K562 (cell line): ENCODE results near the gene PTGES3L. TPM values are rescaled to one million over a fixed set of nuclear protein-coding genes. Genes with fewer than 3 reads are reported as not detected.

ENCODE experiments used
- ASH1L ChIP-seq: fragments of 450-650 bp; IDR thresholded peaks from 2 replicates; pipeline ENCODE4 v1.6.1; 2018; ENCODE audit warnings: borderline replicate concordance, mild to moderate bottlenecking, low read depth; ENCODE audit not compliant: partially characterized antibody
- CBFA2T3 ChIP-seq: fragments of 450-650 bp; IDR thresholded peaks from 2 replicates; pipeline ENCODE4 v1.6.1; 2017
- ELK3 ChIP-seq: fragments of 450-650 bp; formaldehyde crosslinking; IDR thresholded peaks from 2 replicates; pipeline ENCODE4 v1.4.0; 2020; ENCODE audit warnings: mild to moderate bottlenecking
- GABPA ChIP-seq: fragments of 200-800 bp; sonication (Bioruptor generic); conservative IDR thresholded peaks from 2 replicates; pipeline ENCODE4 v1.6.1; 2016; ENCODE audit warnings: low read depth, missing genetic modification characterization, missing compliant biosample characterization
- KLF1 ChIP-seq: fragments of 450-650 bp; IDR thresholded peaks from 2 replicates; pipeline ENCODE4 v1.6.1; 2016; ENCODE audit warnings: missing genetic modification characterization, missing compliant biosample characterization
- MGA ChIP-seq: fragments of 450-650 bp; IDR thresholded peaks from 2 replicates; pipeline ENCODE4 v1.6.1; 2016; ENCODE audit warnings: mild to moderate bottlenecking, moderate library complexity
- NR4A1 ChIP-seq, 2 experiments: fragments of 250-450 bp in 1 of 2; fragments of 450-650 bp in 1 of 2; sonication (Bioruptor Pico) in 1 of 2; IDR thresholded peaks; 2 replicates each; pipeline versions ENCODE4 v1.4.0 to v1.6.1; 2016 to 2020; ENCODE audit warnings: mild to moderate bottlenecking in 2 of 2, missing compliant biosample characterization in 1 of 2, missing genetic modification characterization in 1 of 2, moderate library complexity in 1 of 2
- RHOXF2B ChIP-seq: fragments of 250-450 bp; sonication (Bioruptor Pico); conservative IDR thresholded peaks from 2 replicates; pipeline ENCODE4 v1.5.1; 2021
- RNF219 ChIP-seq: fragments of 250-450 bp; sonication (Bioruptor Pico); IDR thresholded peaks from 2 replicates; pipeline ENCODE4 v1.5.0; 2022; ENCODE audit warnings: mild to moderate bottlenecking
- SMAD2 ChIP-seq: fragments of 150-350 bp; IDR thresholded peaks from 2 replicates; pipeline ENCODE4 v1.6.1; 2014; ENCODE audit warnings: low read depth, mild to moderate bottlenecking, low read length
- SMARCB1 ChIP-seq: IDR thresholded peaks from 2 replicates; pipeline ENCODE4 v1.6.1; 2011; ENCODE audit warnings: improper control_type of control experiment, low read depth; ENCODE audit not compliant: insufficient read length
- STAG1 ChIP-seq: sonication (generic); formaldehyde crosslinking; IDR thresholded peaks from 2 replicates; pipeline ENCODE4 v1.5.0; 2020; ENCODE audit warnings: missing genetic modification reagents, borderline replicate concordance
- polyA plus RNA-seq, 8 experiments: library from polyadenylated mRNA; depleted of rRNA in 4 of 8; stranded (reverse) in 5 of 8; unstranded in 3 of 8; fragments of >200 nt; fragmentation: Nextera tagmentation in 2 of 8; fragmentation: Illumina TruSeq in 1 of 8; extraction: Ambion mirVana in 2 of 8; extraction: Trizol in 1 of 8; gene quantifications; 2 replicates each; pipeline versions ENCODE4 v1.2.1 to v1.2.3, GENCODE V29; 2011 to 2014; ENCODE audit warnings: inconsistent platforms in 1 of 8, missing spikeins in 1 of 8
- total RNA-seq, 7 experiments: library from RNA; depleted of rRNA in 6 of 7; stranded (reverse); fragments of >200 nt in 6 of 7; fragmentation: Illumina TruSeq in 2 of 7; extraction: Trizol in 2 of 7; gene quantifications; 2 replicates each; pipeline versions ENCODE4 v1.2.1 to v1.2.3, GENCODE V29; 2011 to 2021; ENCODE audit warnings: low replicate concordance in 1 of 7

Gene PTGES3L
- total and polyA plus RNA-seq, 9 of the 15 experiments (the other 6 are each of a cell fraction or from before 2014, with no cell fraction given) = 6.0 to 16.0 (median 9.6) TPM

DNA sequence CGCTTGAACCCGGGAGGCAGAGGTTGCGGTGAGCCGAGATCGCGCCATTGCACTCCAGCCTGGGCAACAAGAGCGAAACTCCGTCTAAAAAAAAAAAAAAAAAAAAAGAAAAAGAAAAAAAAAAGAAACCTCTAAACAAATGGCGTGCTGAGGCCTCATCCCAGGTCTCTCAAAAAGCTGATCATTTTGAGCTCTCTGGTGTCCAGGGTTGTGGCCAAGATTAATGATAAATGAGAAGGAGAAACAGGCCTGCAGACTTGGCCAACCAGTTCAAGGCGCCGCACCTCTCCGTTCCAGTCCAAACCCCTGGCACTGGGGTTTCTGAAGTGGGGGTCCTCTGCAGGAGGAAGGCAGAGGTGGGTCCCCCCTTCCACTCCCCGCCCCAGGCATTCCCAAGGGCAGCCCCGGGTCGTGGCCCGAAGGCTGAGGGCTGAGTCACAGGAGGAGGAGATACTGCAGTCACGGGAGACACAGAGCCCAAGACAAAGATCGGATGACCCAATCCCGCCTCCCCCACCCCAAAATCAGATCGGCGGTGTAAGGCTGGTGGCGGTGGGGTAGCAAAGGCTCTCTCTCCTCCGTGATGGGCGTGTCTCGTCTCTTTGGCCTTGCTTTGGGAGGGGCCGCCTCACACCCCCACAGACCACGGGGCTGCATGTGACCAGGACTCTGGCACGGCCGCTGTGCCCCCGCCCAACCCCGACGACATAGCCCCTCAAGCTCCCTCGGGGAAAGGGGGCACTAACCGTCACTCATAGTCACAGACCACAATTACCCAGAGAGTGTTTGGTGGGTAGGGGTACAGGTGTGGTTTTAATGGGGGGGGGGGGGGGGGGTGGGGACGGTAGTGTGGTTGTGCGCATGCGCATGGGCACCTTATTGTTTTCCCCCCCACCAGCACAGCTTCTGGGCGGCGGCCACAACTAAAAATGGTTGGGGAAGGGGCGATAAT, 41.2 kb upstream of the PTGES3L start (continued):
- TF ChIP-seq MGA (peak; percentile 83), RNF219 (CRISPR knock-in tag) (no peak), ASH1L (no peak), GABPA (no peak), ELK3 (CRISPR knock-in tag) (no peak), NR4A1 (CRISPR knock-in tag; IDR thresholded peaks at IDR 0.05) (no peak), NR4A1 (tag; IDR thresholded peaks at IDR 0.05) (peak; percentile 18; the same call in 1 of the 2 replicates), SMARCB1 (no peak), KLF1 (no peak), SMAD2 (no peak), RHOXF2B (CRISPR knock-in tag) (no peak), STAG1 (CRISPR knock-in tag) (no peak), CBFA2T3 (peak; percentile 52)
